WTC11 (cell line): ENCODE data around the gene ATP7A.

Source experiments
- RORB ChIP-seq: fragments of 250-450 bp; sonication (Bioruptor Pico); IDR thresholded peaks from 2 replicates; pipeline ENCODE4 v1.9.0; 2021; ENCODE audit warnings: mild to moderate bottlenecking
- SP1 ChIP-seq: sonication (generic); formaldehyde crosslinking; conservative IDR thresholded peaks from 2 replicates; pipeline ENCODE4 v1.8.1; 2022; ENCODE audit warnings: missing genetic modification reagents
- TF ChIP-seq, protein P1 (sequence below): fragments of 200-600 bp; IDR thresholded peaks from 2 replicates; pipeline ENCODE4 v1.8.0; 2022; ENCODE audit warnings: antibody characterized with exemption
- TF ChIP-seq, protein P2 (sequence below): sonication (generic); formaldehyde crosslinking; IDR thresholded peaks from 2 replicates; pipeline ENCODE4 v1.8.1; 2022; ENCODE audit warnings: low read depth, missing genetic modification reagents, borderline replicate concordance
- TF ChIP-seq, protein P3 (sequence below): sonication (generic); formaldehyde crosslinking; IDR thresholded peaks from 2 replicates; pipeline ENCODE4 v1.8.1; 2023; ENCODE audit warnings: mild to moderate bottlenecking, missing genetic modification reagents, borderline replicate concordance
- TF ChIP-seq, protein P4 (sequence below): sonication (generic); formaldehyde crosslinking; conservative IDR thresholded peaks from 2 replicates; pipeline ENCODE4 v1.8.1; 2022; ENCODE audit warnings: mild to moderate bottlenecking, missing genetic modification reagents

DNA sequence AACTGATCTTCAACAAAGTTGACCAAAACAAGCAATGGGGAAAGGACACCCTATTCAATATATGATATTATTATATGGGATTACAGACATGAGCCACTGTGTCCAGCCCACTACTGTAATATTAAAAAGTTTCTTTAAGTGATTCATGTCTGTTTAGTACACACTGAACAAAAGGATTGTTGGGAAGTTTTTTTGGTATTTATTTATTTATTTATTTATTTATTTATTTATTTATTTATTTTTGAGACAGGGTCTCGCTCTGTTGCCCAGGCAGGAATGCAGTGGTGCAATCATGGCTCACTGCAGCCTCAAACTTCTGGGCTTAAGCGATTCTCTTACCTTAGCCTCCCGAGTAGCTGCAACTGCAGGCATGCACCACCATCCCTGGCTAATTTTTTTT, 117.3 kb downstream of the ATP7A start:
- TF ChIP-seq, protein P1, sequence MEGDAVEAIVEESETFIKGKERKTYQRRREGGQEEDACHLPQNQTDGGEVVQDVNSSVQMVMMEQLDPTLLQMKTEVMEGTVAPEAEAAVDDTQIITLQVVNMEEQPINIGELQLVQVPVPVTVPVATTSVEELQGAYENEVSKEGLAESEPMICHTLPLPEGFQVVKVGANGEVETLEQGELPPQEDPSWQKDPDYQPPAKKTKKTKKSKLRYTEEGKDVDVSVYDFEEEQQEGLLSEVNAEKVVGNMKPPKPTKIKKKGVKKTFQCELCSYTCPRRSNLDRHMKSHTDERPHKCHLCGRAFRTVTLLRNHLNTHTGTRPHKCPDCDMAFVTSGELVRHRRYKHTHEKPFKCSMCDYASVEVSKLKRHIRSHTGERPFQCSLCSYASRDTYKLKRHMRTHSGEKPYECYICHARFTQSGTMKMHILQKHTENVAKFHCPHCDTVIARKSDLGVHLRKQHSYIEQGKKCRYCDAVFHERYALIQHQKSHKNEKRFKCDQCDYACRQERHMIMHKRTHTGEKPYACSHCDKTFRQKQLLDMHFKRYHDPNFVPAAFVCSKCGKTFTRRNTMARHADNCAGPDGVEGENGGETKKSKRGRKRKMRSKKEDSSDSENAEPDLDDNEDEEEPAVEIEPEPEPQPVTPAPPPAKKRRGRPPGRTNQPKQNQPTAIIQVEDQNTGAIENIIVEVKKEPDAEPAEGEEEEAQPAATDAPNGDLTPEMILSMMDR, result no peak
- TF ChIP-seq, protein P2, sequence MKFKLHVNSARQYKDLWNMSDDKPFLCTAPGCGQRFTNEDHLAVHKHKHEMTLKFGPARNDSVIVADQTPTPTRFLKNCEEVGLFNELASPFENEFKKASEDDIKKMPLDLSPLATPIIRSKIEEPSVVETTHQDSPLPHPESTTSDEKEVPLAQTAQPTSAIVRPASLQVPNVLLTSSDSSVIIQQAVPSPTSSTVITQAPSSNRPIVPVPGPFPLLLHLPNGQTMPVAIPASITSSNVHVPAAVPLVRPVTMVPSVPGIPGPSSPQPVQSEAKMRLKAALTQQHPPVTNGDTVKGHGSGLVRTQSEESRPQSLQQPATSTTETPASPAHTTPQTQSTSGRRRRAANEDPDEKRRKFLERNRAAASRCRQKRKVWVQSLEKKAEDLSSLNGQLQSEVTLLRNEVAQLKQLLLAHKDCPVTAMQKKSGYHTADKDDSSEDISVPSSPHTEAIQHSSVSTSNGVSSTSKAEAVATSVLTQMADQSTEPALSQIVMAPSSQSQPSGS (CRISPR knock-in tag), result no peak
- TF ChIP-seq SP1 (CRISPR knock-in tag) (no peak), RORB (CRISPR knock-in tag) (no peak)
- TF ChIP-seq, protein P3, sequence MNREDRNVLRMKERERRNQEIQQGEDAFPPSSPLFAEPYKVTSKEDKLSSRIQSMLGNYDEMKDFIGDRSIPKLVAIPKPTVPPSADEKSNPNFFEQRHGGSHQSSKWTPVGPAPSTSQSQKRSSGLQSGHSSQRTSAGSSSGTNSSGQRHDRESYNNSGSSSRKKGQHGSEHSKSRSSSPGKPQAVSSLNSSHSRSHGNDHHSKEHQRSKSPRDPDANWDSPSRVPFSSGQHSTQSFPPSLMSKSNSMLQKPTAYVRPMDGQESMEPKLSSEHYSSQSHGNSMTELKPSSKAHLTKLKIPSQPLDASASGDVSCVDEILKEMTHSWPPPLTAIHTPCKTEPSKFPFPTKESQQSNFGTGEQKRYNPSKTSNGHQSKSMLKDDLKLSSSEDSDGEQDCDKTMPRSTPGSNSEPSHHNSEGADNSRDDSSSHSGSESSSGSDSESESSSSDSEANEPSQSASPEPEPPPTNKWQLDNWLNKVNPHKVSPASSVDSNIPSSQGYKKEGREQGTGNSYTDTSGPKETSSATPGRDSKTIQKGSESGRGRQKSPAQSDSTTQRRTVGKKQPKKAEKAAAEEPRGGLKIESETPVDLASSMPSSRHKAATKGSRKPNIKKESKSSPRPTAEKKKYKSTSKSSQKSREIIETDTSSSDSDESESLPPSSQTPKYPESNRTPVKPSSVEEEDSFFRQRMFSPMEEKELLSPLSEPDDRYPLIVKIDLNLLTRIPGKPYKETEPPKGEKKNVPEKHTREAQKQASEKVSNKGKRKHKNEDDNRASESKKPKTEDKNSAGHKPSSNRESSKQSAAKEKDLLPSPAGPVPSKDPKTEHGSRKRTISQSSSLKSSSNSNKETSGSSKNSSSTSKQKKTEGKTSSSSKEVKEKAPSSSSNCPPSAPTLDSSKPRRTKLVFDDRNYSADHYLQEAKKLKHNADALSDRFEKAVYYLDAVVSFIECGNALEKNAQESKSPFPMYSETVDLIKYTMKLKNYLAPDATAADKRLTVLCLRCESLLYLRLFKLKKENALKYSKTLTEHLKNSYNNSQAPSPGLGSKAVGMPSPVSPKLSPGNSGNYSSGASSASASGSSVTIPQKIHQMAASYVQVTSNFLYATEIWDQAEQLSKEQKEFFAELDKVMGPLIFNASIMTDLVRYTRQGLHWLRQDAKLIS (CRISPR knock-in tag), result no peak
- TF ChIP-seq, protein P4, sequence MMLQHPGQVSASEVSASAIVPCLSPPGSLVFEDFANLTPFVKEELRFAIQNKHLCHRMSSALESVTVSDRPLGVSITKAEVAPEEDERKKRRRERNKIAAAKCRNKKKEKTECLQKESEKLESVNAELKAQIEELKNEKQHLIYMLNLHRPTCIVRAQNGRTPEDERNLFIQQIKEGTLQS (CRISPR knock-in tag), result no peak
